K562 (cell line): ENCODE results near the gene ZNF33A. TPM values are rescaled to one million over a fixed set of nuclear protein-coding genes. Genes with fewer than 3 reads are reported as not detected.

Experiments used
- ARID1B ChIP-seq: fragments of 450-650 bp; IDR thresholded peaks from 2 replicates; pipeline ENCODE4 v1.6.1; 2016; ENCODE audit warnings: antibody characterized with exemption, mild to moderate bottlenecking, inconsistent platforms
- ELF4 ChIP-seq: fragments of 450-650 bp; formaldehyde crosslinking; IDR thresholded peaks from 2 replicates; pipeline ENCODE4 v1.4.0; 2022; ENCODE audit warnings: missing genetic modification characterization
- NUFIP1 ChIP-seq: fragments of 450-650 bp; IDR thresholded peaks from 2 replicates; pipeline ENCODE4 v1.6.1; 2018; ENCODE audit not compliant: partially characterized antibody
- OTX1 ChIP-seq: fragments of 450-650 bp; formaldehyde crosslinking; IDR thresholded peaks from 2 replicates; pipeline ENCODE4 v1.4.0; 2022; ENCODE audit warnings: mild to moderate bottlenecking
- PTRF ChIP-seq: fragments of 450-650 bp; IDR thresholded peaks from 2 replicates; pipeline ENCODE4 v1.6.1; 2016; ENCODE audit warnings: mild to moderate bottlenecking, missing genetic modification characterization, missing compliant biosample characterization
- TEAD4 ChIP-seq, 2 experiments: sonication (generic) in 1 of 2; formaldehyde crosslinking in 1 of 2; IDR thresholded peaks; 2 replicates each; pipeline versions ENCODE4 v1.6.1 to v1.8.0; 2012 to 2022; ENCODE audit warnings: borderline replicate concordance in 1 of 2, inconsistent platforms in 1 of 2, low read length in 1 of 2, mild to moderate bottlenecking in 1 of 2, missing genetic modification reagents in 1 of 2
- TSC22D4 ChIP-seq: fragments of 450-650 bp; IDR thresholded peaks from 2 replicates; pipeline ENCODE4 v1.6.1; 2016; ENCODE audit warnings: missing genetic modification characterization, missing biosample characterization, control low read depth
- ZBTB40 ChIP-seq, 2 experiments: fragments of 450-650 bp in 1 of 2; sonication (generic) in 1 of 2; formaldehyde crosslinking in 1 of 2; IDR thresholded peaks; 2 replicates each; pipeline versions ENCODE4 v1.7.1 to v1.9.0; 2016 to 2022; ENCODE audit warnings: inconsistent platforms in 1 of 2, mild to moderate bottlenecking in 1 of 2, missing genetic modification reagents in 1 of 2
- ZNF324 ChIP-seq: fragments of 250-450 bp; sonication (Bioruptor Pico); IDR thresholded peaks from 2 replicates; pipeline ENCODE4 v1.4.0; 2020; ENCODE audit warnings: mild to moderate bottlenecking
- ZNF512 ChIP-seq: IDR thresholded peaks from 2 replicates; pipeline ENCODE4 v1.6.1; 2016; ENCODE audit warnings: missing genetic modification characterization, missing compliant biosample characterization
- ZNF695 ChIP-seq: fragments of 450-650 bp; formaldehyde crosslinking; IDR thresholded peaks from 2 replicates; pipeline ENCODE4 v1.4.0; 2020; ENCODE audit warnings: mild to moderate bottlenecking, moderate library complexity
- polyA plus RNA-seq, 8 experiments: library from polyadenylated mRNA; depleted of rRNA in 4 of 8; stranded (reverse) in 5 of 8; unstranded in 3 of 8; fragments of >200 nt; fragmentation: Nextera tagmentation in 2 of 8; fragmentation: Illumina TruSeq in 1 of 8; extraction: Ambion mirVana in 2 of 8; extraction: Trizol in 1 of 8; gene quantifications; 2 replicates each; pipeline versions ENCODE4 v1.2.1 to v1.2.3, GENCODE V29; 2011 to 2014; ENCODE audit warnings: inconsistent platforms in 1 of 8, missing spikeins in 1 of 8
- total RNA-seq, 7 experiments: library from RNA; depleted of rRNA in 6 of 7; stranded (reverse); fragments of >200 nt in 6 of 7; fragmentation: Illumina TruSeq in 2 of 7; extraction: Trizol in 2 of 7; gene quantifications; 2 replicates each; pipeline versions ENCODE4 v1.2.1 to v1.2.3, GENCODE V29; 2011 to 2021; ENCODE audit warnings: low replicate concordance in 1 of 7
- TF ChIP-seq, protein P1 (sequence below): fragments of 450-650 bp; IDR thresholded peaks from 2 replicates; pipeline ENCODE4 v1.6.1; 2017; ENCODE audit warnings: antibody characterized with exemption, mild to moderate bottlenecking

The ZNF33A gene
- total and polyA plus RNA-seq, 9 of the 15 experiments (the other 6 are each of a cell fraction or from before 2014, with no cell fraction given) = 8.1 to 27.5 (median 16.4) TPM

- TF ChIP-seq ZBTB40 (IDR thresholded peaks at IDR 0.05) (peak; percentile 50; the same call in 1 of the 2 replicates), ZBTB40 (CRISPR knock-in tag; IDR thresholded peaks at IDR 0.05) (no peak), ZNF324 (CRISPR knock-in tag) (no peak), PTRF (tag) (no peak), OTX1 (CRISPR knock-in tag) (no peak), NUFIP1 (no peak), TSC22D4 (tag) (no peak), ZNF695 (no peak), TEAD4 (IDR thresholded peaks at IDR 0.05; ENCODE audit: low read length) (no peak), TEAD4 (CRISPR knock-in tag; IDR thresholded peaks at IDR 0.05; ENCODE audit: borderline replicate concordance) (no peak), ELF4 (0 out of 2 replicates have a peak, but pooled peaks have one; percentile 3), ARID1B (no peak), ZNF512 (tag) (no peak)
- TF ChIP-seq, protein P1, sequence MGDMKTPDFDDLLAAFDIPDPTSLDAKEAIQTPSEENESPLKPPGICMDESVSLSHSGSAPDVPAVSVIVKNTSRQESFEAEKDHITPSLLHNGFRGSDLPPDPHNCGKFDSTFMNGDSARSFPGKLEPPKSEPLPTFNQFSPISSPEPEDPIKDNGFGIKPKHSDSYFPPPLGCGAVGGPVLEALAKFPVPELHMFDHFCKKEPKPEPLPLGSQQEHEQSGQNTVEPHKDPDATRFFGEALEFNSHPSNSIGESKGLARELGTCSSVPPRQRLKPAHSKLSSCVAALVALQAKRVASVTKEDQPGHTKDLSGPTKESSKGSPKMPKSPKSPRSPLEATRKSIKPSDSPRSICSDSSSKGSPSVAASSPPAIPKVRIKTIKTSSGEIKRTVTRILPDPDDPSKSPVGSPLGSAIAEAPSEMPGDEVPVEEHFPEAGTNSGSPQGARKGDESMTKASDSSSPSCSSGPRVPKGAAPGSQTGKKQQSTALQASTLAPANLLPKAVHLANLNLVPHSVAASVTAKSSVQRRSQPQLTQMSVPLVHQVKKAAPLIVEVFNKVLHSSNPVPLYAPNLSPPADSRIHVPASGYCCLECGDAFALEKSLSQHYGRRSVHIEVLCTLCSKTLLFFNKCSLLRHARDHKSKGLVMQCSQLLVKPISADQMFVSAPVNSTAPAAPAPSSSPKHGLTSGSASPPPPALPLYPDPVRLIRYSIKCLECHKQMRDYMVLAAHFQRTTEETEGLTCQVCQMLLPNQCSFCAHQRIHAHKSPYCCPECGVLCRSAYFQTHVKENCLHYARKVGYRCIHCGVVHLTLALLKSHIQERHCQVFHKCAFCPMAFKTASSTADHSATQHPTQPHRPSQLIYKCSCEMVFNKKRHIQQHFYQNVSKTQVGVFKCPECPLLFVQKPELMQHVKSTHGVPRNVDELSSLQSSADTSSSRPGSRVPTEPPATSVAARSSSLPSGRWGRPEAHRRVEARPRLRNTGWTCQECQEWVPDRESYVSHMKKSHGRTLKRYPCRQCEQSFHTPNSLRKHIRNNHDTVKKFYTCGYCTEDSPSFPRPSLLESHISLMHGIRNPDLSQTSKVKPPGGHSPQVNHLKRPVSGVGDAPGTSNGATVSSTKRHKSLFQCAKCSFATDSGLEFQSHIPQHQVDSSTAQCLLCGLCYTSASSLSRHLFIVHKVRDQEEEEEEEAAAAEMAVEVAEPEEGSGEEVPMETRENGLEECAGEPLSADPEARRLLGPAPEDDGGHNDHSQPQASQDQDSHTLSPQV = no peak
Measured at GRCh38 chr10:38010119-38010903, at the start of gene ZNF33A (continued).
